Spleen (tissue), 7 donors: Measurements from ENCODE around the gene PURB.
A peak's percentile ranks its signal among the peaks of the same experiment; 100 is the strongest.

Source experiments
- CTCF ChIP-seq, 11 experiments: fragments of 200-600 bp in 7 of 11; fragments of 450-650 bp in 4 of 11; sonication (generic) in 4 of 11; IDR thresholded peaks in 8 of 11; conservative IDR thresholded peaks in 3 of 11; 1 replicate in 7 of 11; 2 replicates in 4 of 11; pipeline versions ENCODE4 v1.4.0 to v1.8.0; 2016 to 2021; ENCODE audit warnings: antibody characterized with exemption in 11 of 11, inconsistent platforms in 4 of 11, mild to moderate bottlenecking in 1 of 11
- POLR2A ChIP-seq, 3 donors: fragments of 450-650 bp; IDR thresholded peaks; one replicate each; pipeline ENCODE4 v1.5.1; 2017; ENCODE audit warnings: antibody characterized with exemption in 3 of 3, mild to moderate bottlenecking in 1 of 3
- donor health status: DM: no; HTN: no; CAD: no; lungs with moderate emphysema.
- donor health status: DM: no; HTN: no; CAD: no.
- donor health status: DM: no; HTN: no; CAD: no.

GRCh38 chr7:44858161-44858560 is 27.2 kb downstream of the PURB start:
- TF ChIP-seq CTCF (IDR thresholded peaks at IDR 0.05 in 8 of 11, conservative IDR thresholded peaks at IDR 0.05 in 3 of 11) = peak in 1 of 11 experiments; percentile 8
- TF ChIP-seq POLR2A (IDR thresholded peaks at IDR 0.05) = no peak
